Heart right ventricle (tissue), 16 donors: Measurements from ENCODE around the gene FOXD2. TPM values are rescaled to one million over a fixed set of nuclear protein-coding genes. Genes with fewer than 3 reads are reported as not detected.
A peak's percentile ranks its signal among the peaks of the same experiment; 100 is the strongest.

Experiments used
- ATAC-seq, 8 donors: fragments of 200-7000 bp; cut with Tn5 transposase; one replicate each; pipeline ENCODE4 v1.9.1; 2020; ENCODE audit warnings: mild to moderate bottlenecking in 8 of 8, moderate library complexity in 8 of 8, moderate number of reproducible peaks in 1 of 8
- DNase-seq, 2 donors: peaks; one replicate each; pipeline ENCODE4 v3.0.0-alpha.2; 2020
- H3K27ac ChIP-seq, 10 donors: fragments of 200-600 bp; sonication (generic) in 2 of 10; one replicate each; pipeline versions ENCODE4 v1.5.0 to v1.8.0; 2020 to 2022; ENCODE audit warnings: mild to moderate bottlenecking in 3 of 10
- H3K27me3 ChIP-seq, 7 donors: fragments of 200-600 bp; one replicate each; pipeline ENCODE4 v1.8.0; 2021 to 2022; ENCODE audit warnings: mild to moderate bottlenecking in 2 of 7
- H3K36me3 ChIP-seq, 9 donors: fragments of 200-600 bp; sonication (generic) in 1 of 9; one replicate each; pipeline versions ENCODE4 v1.5.0 to v1.8.0; 2020 to 2022; ENCODE audit warnings: mild to moderate bottlenecking in 2 of 9
- H3K4me1 ChIP-seq, 9 donors: fragments of 200-600 bp; sonication (generic) in 1 of 9; one replicate each; pipeline versions ENCODE4 v1.5.0 to v1.8.0; 2020 to 2022; ENCODE audit warnings: mild to moderate bottlenecking in 4 of 9
- H3K4me3 ChIP-seq, 10 donors: fragments of 200-600 bp; sonication (generic) in 2 of 10; one replicate each; pipeline versions ENCODE4 v1.5.0 to v1.8.0; 2020 to 2022; ENCODE audit warnings: mild to moderate bottlenecking in 7 of 10, moderate library complexity in 2 of 10
- H3K9me3 ChIP-seq, 11 donors: fragments of 200-600 bp in 10 of 11; sonication (generic) in 2 of 11; one replicate each; pipeline versions ENCODE4 v1.5.0 to v1.8.0; 2013 to 2022; ENCODE audit warnings: mild to moderate bottlenecking in 2 of 11, control low read depth in 1 of 11, moderate library complexity in 1 of 11
- CTCF ChIP-seq, 9 donors: fragments of 200-600 bp; sonication (generic) in 2 of 9; IDR thresholded peaks; one replicate each; pipeline versions ENCODE4 v1.5.0 to v1.8.0; 2021 to 2022; ENCODE audit warnings: antibody characterized with exemption in 9 of 9, mild to moderate bottlenecking in 5 of 9, moderate library complexity in 1 of 9
- WGBS, 2 donors: extraction: QIAGEN DNeasy Blood & Tissue Kit; methylation state at CpG; one replicate each; pipeline ENCODE4 v1.1.7; 2013; ENCODE audit warnings: inconsistent platforms in 1 of 2; 5-methylcytosine and 5-hydroxymethylcytosine counted together
- intact Hi-C, 10 donors: fragments of 100-400 bp; cut with DNase I; formaldehyde crosslinking; loops; one replicate each; pipeline versions ENCODE4 v1.11.1 to v1.14.2; 2022
- polyA plus RNA-seq, 2 donors: library from polyadenylated mRNA; stranded (reverse); fragments of 200-250 nt; gene quantifications; one replicate each; pipeline ENCODE4 v1.2.3, GENCODE V29; 2013
- total RNA-seq, 10 donors: library from RNA; stranded (reverse); fragmentation: NEBNext Ultra II Directional in 3 of 10; extraction: Animal tissue kit (Norgen Biotek cat#: 25700) in 3 of 10; gene quantifications; one replicate each; pipeline versions ENCODE4 v1.2.1 to v1.2.4, GENCODE V29; 2021 to 2023
- donor health status: Arrhythmogenic right ventricular cardiomyopathy.
- donor health status: ischemic (EF 13 %, LVEDD 7.1; RV severe dilation, severe dysfunction).
- donor health status: healthy with polysubstance abuse.
- donor health status: DM: no; HTN: yes; CAD: no.
- donor health status: DM: no; HTN: no; CAD: no.
- donor health status: ischemic (EF 25% LVEDD 6.9; RV normal size, moderate dysfunction).
- donor health status: ischemic (EF 25% LVEDD 5.7; RV mildly dilated, moderate dysfunction).
- donor health status: healthy.
- donor health status: DM: yes; HTN: yes; CAD: no.
- donor health status: Ischemic cardiomyopathy.
- donor health status: ischemic (EF 35%, LVEDD 5.7; RV mildly dilated, moderate dysfunction).
- donor health status: nonischemic (EF 11% LVEDD 7.7; RV severe dilation, severe dysfunction).
- donor health status: DM: yes; HTN: yes; CAD: no.
- donor health status: PGD.
- donor health status: ischemic (EF 29% LVEDD 5.4; RV normal size, mild dysfunction).
- donor health status: nonischemic (EF 23%, LVEDD 6.1; RV moderate dilation, normal function).

FOXD2 gene
- total and polyA plus RNA-seq, 12 donors = 0.01 to 0.14 (median 0.05) TPM; not detected in 7

- peaks cover 0 to 3% (median 0%) of the 10 kb centered on the region in 9 donors for H3K4me1 ChIP-seq
- no peak overlapping the region for H3K4me3 ChIP-seq
- H3K27me3 ChIP-seq = peaks cover 13 to 90% (median 68%) of the 10 kb centered on the region in 7 donors
- no peak overlapping the region for H3K27ac ChIP-seq
- WGBS, 2 donors = 93 to 96% methylated on average over 6 of the region's 6 CpGs
- DNase-seq (no peak), ATAC-seq (no peak)
- no peaks in the 10 kb centered on the region for H3K36me3 ChIP-seq
- intact Hi-C loops = loop anchor here in 1 of 10 donors (10.0 kb wide), 1 partner anchor 234 kb away; no protein-coding TSS in a partner anchor
- no peaks in the 10 kb centered on the region for H3K9me3 ChIP-seq
- TF ChIP-seq CTCF (IDR thresholded peaks at IDR 0.05) = no peak
These were observed 19.0 kb upstream of the FOXD2 start for GRCh38 chr1:47418681-47419325.

GRCh38 chr1:47420547-47420946 lies 17.3 kb upstream of the FOXD2 start:
- no peaks in the 10 kb centered on the region for H3K9me3 ChIP-seq
- H3K27me3 ChIP-seq = peaks cover 13 to 88% (median 62%) of the 10 kb centered on the region in 7 donors
- intact Hi-C loops = loop anchor here in 2 of 10 donors (5.0 to 10.0 kb wide), 2 partner anchors 236 to 243 kb away; no protein-coding TSS in a partner anchor
- H3K4me1 ChIP-seq = peaks cover 0 to 8% (median 0%) of the 10 kb centered on the region in 9 donors
- no peak overlapping the region for H3K27ac ChIP-seq
- no peaks in the 10 kb centered on the region for H3K36me3 ChIP-seq
- 88 to 92% methylated on average over 4 of the region's 4 CpGs for WGBS, 2 donors
- TF ChIP-seq CTCF (IDR thresholded peaks at IDR 0.05) = no peak
- H3K4me3 ChIP-seq = no peak overlapping the region
- no peak for DNase-seq
- no peak for ATAC-seq

- Histone ChIP-seq H3K27me3 (peaks cover 0 to 72% (median 48%) of the 10 kb centered on the region in 7 donors), H3K27ac (no peak overlapping the region), H3K4me1 (peaks cover 0 to 8% (median 0%) of the 10 kb centered on the region in 9 donors), H3K36me3 (no peaks in the 10 kb centered on the region), H3K9me3 (no peaks in the 10 kb centered on the region), H3K4me3 (no peak overlapping the region)
- WGBS, 2 donors = 16 to 25% methylated on average over 2 of the region's 2 CpGs
- intact Hi-C loops = loop anchor here in 2 of 10 donors (5.0 to 10.0 kb wide), 2 partner anchors 239 to 247 kb away; no protein-coding TSS in a partner anchor
- no peak for DNase-seq
- TF ChIP-seq CTCF (IDR thresholded peaks at IDR 0.05) = no peak
- ATAC-seq = no peak
These were observed 14.0 kb upstream of the FOXD2 start for GRCh38 chr1:47423872-47424271.

- no peaks in the 10 kb centered on the region for H3K9me3 ChIP-seq
- intact Hi-C loops = loop anchor here in 2 of 10 donors (5.0 to 10.0 kb wide), 2 partner anchors 240 to 247 kb away; no protein-coding TSS in a partner anchor
- H3K27ac ChIP-seq = no peak overlapping the region
- no peak overlapping the region for H3K4me3 ChIP-seq
- peaks cover 0 to 8% (median 0%) of the 10 kb centered on the region in 9 donors for H3K4me1 ChIP-seq
- no peaks in the 10 kb centered on the region for H3K36me3 ChIP-seq
- DNase-seq = no peak
- TF ChIP-seq CTCF (IDR thresholded peaks at IDR 0.05) = peak; percentile 38 to 79 (median 64)
- ATAC-seq = peak in 3 of 8 donors; percentile 33 to 57 (median 51)
- peaks cover 0 to 72% (median 48%) of the 10 kb centered on the region in 7 donors for H3K27me3 ChIP-seq
- 6% methylated on average over 6 of the region's 6 CpGs for WGBS, 2 donors
These were observed 13.4 kb upstream of the FOXD2 start for GRCh38 chr1:47424336-47424982.
